Naive thymus-derived CD4-positive, alpha-beta T cell (primary cell): ENCODE measurements around the gene KCNJ11. TPM values are rescaled to one million over a fixed set of nuclear protein-coding genes. Genes with fewer than 3 reads are reported as not detected.
A peak's percentile ranks its signal among the peaks of the same experiment; 100 is the strongest.

Experiments
- ATAC-seq: fragments of 150-1000 bp; cut with Tn5 transposase; 2 replicates; pipeline ENCODE4 v1.10.0; 2021; ENCODE audit warnings: mild to moderate bottlenecking, moderate library complexity
- CTCF ChIA-PET: fragments of 350-600 bp; sonication (Branson Sonifier 250); formaldehyde crosslinking; loops from one replicate; lab custom pipeline; 2021; ENCODE audit warnings: antibody characterized with exemption; lab: Charles Lee
- POLR2A ChIA-PET: fragments of 350-600 bp; sonication (Branson Sonifier 250); formaldehyde crosslinking; loops from one replicate; lab custom pipeline; 2021; ENCODE audit warnings: antibody characterized with exemption, inconsistent platforms; lab: Charles Lee
- DNase-seq, 9 donors: peaks; one replicate each; pipeline versions ENCODE4 v3.0.0 to v3.0.0-alpha.2; 2020 to 2022; ENCODE audit warnings: mixed read lengths in 1 of 9
- H3K27ac ChIP-seq: one replicate; pipeline ENCODE4 v1.7.0; 2013; ENCODE audit warnings: mild to moderate bottlenecking, low read depth, low read length, moderate library complexity
- H3K27me3 ChIP-seq, 2 donors: one replicate each; pipeline ENCODE4 v1.7.0; 2013; ENCODE audit warnings: low read length in 2 of 2, mild to moderate bottlenecking in 2 of 2, moderate library complexity in 2 of 2; ENCODE audit not compliant: control insufficient read depth in 2 of 2, insufficient read depth in 2 of 2
- H3K36me3 ChIP-seq, 3 experiments: 1 replicate in 2 of 3; 2 replicates in 1 of 3; pipeline ENCODE4 v1.7.0; 2013; ENCODE audit warnings: low read length in 3 of 3, mild to moderate bottlenecking in 3 of 3, moderate library complexity in 1 of 3; ENCODE audit not compliant: insufficient read depth in 3 of 3, control insufficient read depth in 2 of 3
- H3K4me1 ChIP-seq, 2 donors: one replicate each; pipeline ENCODE4 v1.7.0; 2013; ENCODE audit warnings: low read length in 2 of 2, mild to moderate bottlenecking in 2 of 2, moderate library complexity in 1 of 2; ENCODE audit not compliant: control insufficient read depth in 2 of 2, insufficient read depth in 2 of 2
- H3K4me3 ChIP-seq: 2 replicates; pipeline ENCODE4 v1.7.0; 2013; ENCODE audit warnings: mild to moderate bottlenecking, low read length
- H3K9me3 ChIP-seq, 3 experiments: 1 replicate in 2 of 3; 2 replicates in 1 of 3; pipeline ENCODE4 v1.7.0; 2013; ENCODE audit warnings: low read length in 3 of 3; ENCODE audit not compliant: control insufficient read depth in 2 of 3
- H3K27ac Mint-ChIP-seq, 9 donors: one replicate each; pipeline ENCODE4 v1.8.0; 2020 to 2022; ENCODE audit warnings: mixed read lengths in 9 of 9, mild to moderate bottlenecking in 8 of 9, moderate library complexity in 5 of 9, inconsistent platforms in 2 of 9
- H3K27me3 Mint-ChIP-seq, 5 donors: one replicate each; pipeline ENCODE4 v1.8.0; 2021 to 2022; ENCODE audit warnings: mixed read lengths in 5 of 5, mild to moderate bottlenecking in 1 of 5
- H3K36me3 Mint-ChIP-seq, 5 donors: one replicate each; pipeline ENCODE4 v1.8.0; 2020 to 2022; ENCODE audit warnings: mixed read lengths in 5 of 5, mild to moderate bottlenecking in 3 of 5, inconsistent platforms in 1 of 5
- H3K4me1 Mint-ChIP-seq, 7 donors: one replicate each; pipeline ENCODE4 v1.8.0; 2020 to 2022; ENCODE audit warnings: mixed read lengths in 7 of 7, mild to moderate bottlenecking in 3 of 7, inconsistent platforms in 1 of 7
- H3K4me3 Mint-ChIP-seq, 10 donors: one replicate each; pipeline ENCODE4 v1.8.0; 2020 to 2022; ENCODE audit warnings: mild to moderate bottlenecking in 10 of 10, mixed read lengths in 10 of 10, moderate library complexity in 6 of 10, inconsistent platforms in 2 of 10
- H3K9me3 Mint-ChIP-seq, 11 donors: one replicate each; pipeline ENCODE4 v1.8.0; 2020 to 2022; ENCODE audit warnings: mixed read lengths in 11 of 11, mild to moderate bottlenecking in 4 of 11, inconsistent platforms in 1 of 11, moderate library complexity in 1 of 11
- intact Hi-C, 2 donors: fragments of 100-400 bp; cut with micrococcal nuclease; formaldehyde crosslinking; loops; one replicate each; pipeline ENCODE4 v1.15.1; 2023
- polyA plus RNA-seq, 2 donors: library from polyadenylated mRNA; unstranded; fragments of 300-500 nt; fragmentation: Illumina TruSeq; gene quantifications; one replicate each; pipeline ENCODE4 v1.2.3, GENCODE V29; 2021
- total RNA-seq, 6 experiments: library from RNA in 5 of 6; stranded (reverse) in 5 of 6; gene quantifications; 1 replicate in 5 of 6; 2 replicates in 1 of 6; pipeline ENCODE4 v1.2.3 and lab custom pipeline; 2021 to 2026

KCNJ11 gene
- total RNA-seq (1 to 10 TPM in 1 of 5 experiments, under 1 TPM in 2, not detected in 2; 0.24 to 1.4 (median 0.30) TPM), polyA plus RNA-seq (not detected), total RNA-seq (lab: John Stamatoyannopoulos, UW) (0.40 reads per million)

- no peaks in the 10 kb centered on the region for H3K36me3 Mint-ChIP-seq
- Histone ChIP-seq H3K4me3 (peak within 1 kb of the TSS; percentile 62), H3K4me1 (peaks cover 0 to 4% of the 10 kb centered on the region in 2 donors), H3K27ac (peak within 1 kb of the TSS; percentile 66), H3K27me3 (no peaks in the 10 kb centered on the region), H3K9me3 (no peaks in the 10 kb centered on the region), H3K36me3 (no peaks in the 10 kb centered on the region)
- peak within 1 kb of the TSS in 8 of 9 donors; percentile 22 to 84 (median 53) for H3K27ac Mint-ChIP-seq
- peaks cover 0 to 16% (median 0%) of the 10 kb centered on the region in 5 donors for H3K27me3 Mint-ChIP-seq
- ChIA-PET CTCF (interaction anchor here (0.7 to 0.9 kb wide), 2 partner anchors 8 to 119 kb away, joined by 3 read pairs; no protein-coding TSS in a partner anchor), POLR2A (no interaction called here)
- DNase-seq, result no peak
- H3K9me3 Mint-ChIP-seq, result no peaks in the 10 kb centered on the region
- peaks cover 0 to 9% (median 5%) of the 10 kb centered on the region in 7 donors for H3K4me1 Mint-ChIP-seq
- intact Hi-C loops, result loop anchor here (1.0 to 10.0 kb wide), 9 partner anchors 34 to 586 kb away; partner anchors contain the start of genes NUCB2 (in 1 of the 2) and RPS13 (in 1 of the 2)
- ATAC-seq, result peak; percentile 62
- H3K4me3 Mint-ChIP-seq, result peak within 1 kb of the TSS; percentile 77 to 90 (median 83)
Measured at GRCh38 chr11:17388609-17389210, at the start of gene KCNJ11. Gene KCNJ11 (minus strand): TSS chr11:17388659. CDS start chr11:17388091, 568 bp downstream.

- H3K36me3 ChIP-seq, result no peaks in the 10 kb centered on the region
- H3K4me1 ChIP-seq, result no peaks in the 10 kb centered on the region
- Mint-ChIP-seq H3K27me3 (peaks cover 0 to 17% (median 13%) of the 10 kb centered on the region in 5 donors), H3K9me3 (peaks cover 0 to 5% (median 2%) of the 10 kb centered on the region in 11 donors), H3K4me1 (peaks cover 6 to 19% (median 10%) of the 10 kb centered on the region in 7 donors), H3K36me3 (peaks cover 0 to 7% (median 0%) of the 10 kb centered on the region in 5 donors), H3K27ac (no peak overlapping the region), H3K4me3 (no peak overlapping the region)
- DNase-seq (no peak), ATAC-seq (no peak)
- H3K27me3 ChIP-seq, result no peaks in the 10 kb centered on the region
- ChIA-PET CTCF (no interaction called here), POLR2A (no interaction called here)
- no peaks in the 10 kb centered on the region for H3K9me3 ChIP-seq
- intact Hi-C loops, result no loop called here
- H3K4me3 ChIP-seq, result no peak overlapping the region
- H3K27ac ChIP-seq, result no peak overlapping the region
Measured at GRCh38 chr11:17437366-17437765, 48.9 kb upstream of the KCNJ11 start.

GRCh38 chr11:17434108-17434507 is 45.6 kb upstream of the KCNJ11 start:
- Mint-ChIP-seq H3K4me1 (peaks cover 0 to 10% (median 2%) of the 10 kb centered on the region in 7 donors), H3K4me3 (peak overlapping the region in 1 of 10 donors; percentile 4), H3K36me3 (no peaks in the 10 kb centered on the region), H3K27ac (no peak overlapping the region), H3K9me3 (no peaks in the 10 kb centered on the region), H3K27me3 (peaks cover 0 to 12% (median 0%) of the 10 kb centered on the region in 5 donors)
- POLR2A ChIA-PET, result no interaction called here
- DNase-seq (no peak), ATAC-seq (no peak)
- Histone ChIP-seq H3K27ac (no peak overlapping the region), H3K4me1 (no peaks in the 10 kb centered on the region), H3K4me3 (no peak overlapping the region), H3K36me3 (no peaks in the 10 kb centered on the region), H3K9me3 (no peaks in the 10 kb centered on the region), H3K27me3 (no peaks in the 10 kb centered on the region)
- CTCF ChIA-PET, result interaction anchor here (0.6 kb wide), 1 partner anchor 255 kb away, joined by 5 read pairs; no protein-coding TSS in a partner anchor
- intact Hi-C loops, result no loop called here

GRCh38 chr11:17432002-17432401 is 43.5 kb upstream of the KCNJ11 start:
- Mint-ChIP-seq H3K36me3 (no peaks in the 10 kb centered on the region), H3K4me1 (peaks cover 0 to 8% (median 0%) of the 10 kb centered on the region in 7 donors), H3K4me3 (no peak overlapping the region), H3K9me3 (no peaks in the 10 kb centered on the region), H3K27ac (no peak overlapping the region), H3K27me3 (peaks cover 0 to 17% (median 8%) of the 10 kb centered on the region in 5 donors)
- Histone ChIP-seq H3K4me3 (no peak overlapping the region), H3K4me1 (no peaks in the 10 kb centered on the region), H3K9me3 (no peaks in the 10 kb centered on the region), H3K27me3 (no peaks in the 10 kb centered on the region), H3K36me3 (no peaks in the 10 kb centered on the region), H3K27ac (no peak overlapping the region)
- DNase-seq (no peak), ATAC-seq (no peak)
- ChIA-PET POLR2A (no interaction called here), CTCF (interaction anchor here (0.5 kb wide), 1 partner anchor 539 kb away, joined by 4 read pairs; no protein-coding TSS in a partner anchor)
- intact Hi-C loops, result no loop called here

- intact Hi-C loops, result no loop called here
- Mint-ChIP-seq H3K36me3 (no peaks in the 10 kb centered on the region), H3K27me3 (peaks cover 0 to 17% (median 8%) of the 10 kb centered on the region in 5 donors), H3K4me3 (no peak overlapping the region), H3K4me1 (peaks cover 0 to 16% (median 0%) of the 10 kb centered on the region in 7 donors), H3K9me3 (no peaks in the 10 kb centered on the region), H3K27ac (no peak overlapping the region)
- ChIA-PET CTCF (no interaction called here), POLR2A (no interaction called here)
- no peaks in the 10 kb centered on the region for H3K36me3 ChIP-seq
- no peak overlapping the region for H3K4me3 ChIP-seq
- DNase-seq (no peak), ATAC-seq (no peak)
- H3K27ac ChIP-seq, result no peak overlapping the region
- H3K9me3 ChIP-seq, result no peaks in the 10 kb centered on the region
- H3K4me1 ChIP-seq, result no peaks in the 10 kb centered on the region
- no peaks in the 10 kb centered on the region for H3K27me3 ChIP-seq
Measured at GRCh38 chr11:17431139-17431538, 42.7 kb upstream of the KCNJ11 start.

GRCh38 chr11:17430616-17431015 is 42.2 kb upstream of the KCNJ11 start:
- DNase-seq (no peak), ATAC-seq (no peak)
- peaks cover 0 to 21% (median 0%) of the 10 kb centered on the region in 7 donors for H3K4me1 Mint-ChIP-seq
- no peaks in the 10 kb centered on the region for H3K9me3 ChIP-seq
- H3K27me3 ChIP-seq, result no peaks in the 10 kb centered on the region
- ChIA-PET POLR2A (no interaction called here), CTCF (no interaction called here)
- H3K27me3 Mint-ChIP-seq, result peaks cover 0 to 15% (median 8%) of the 10 kb centered on the region in 5 donors
- H3K36me3 Mint-ChIP-seq, result peaks cover 0 to 4% (median 0%) of the 10 kb centered on the region in 5 donors
- H3K9me3 Mint-ChIP-seq, result no peaks in the 10 kb centered on the region
- intact Hi-C loops, result no loop called here
- no peaks in the 10 kb centered on the region for H3K4me1 ChIP-seq
- H3K36me3 ChIP-seq, result no peaks in the 10 kb centered on the region
- no peak overlapping the region for H3K4me3 ChIP-seq
- H3K27ac ChIP-seq, result no peak overlapping the region
- no peak overlapping the region for H3K27ac Mint-ChIP-seq
- no peak overlapping the region for H3K4me3 Mint-ChIP-seq
